Activated CD8-positive, alpha-beta memory T cell treated with anti-CD3 and anti-CD28 coated beads, Interleukin-2, amount 10 ng/mL, durations not matched to agents 7 days and 5 days (primary cell): Measurements from ENCODE around the gene TNFAIP2. TPM values are rescaled to one million over a fixed set of nuclear protein-coding genes. Genes with fewer than 3 reads are reported as not detected.

Source experiments
- ATAC-seq: fragments of 150-1000 bp; cut with Tn5 transposase; one replicate; pipeline ENCODE4 v1.10.0; 2021; ENCODE audit warnings: moderate library complexity
- CTCF ChIA-PET: fragments of 350-600 bp; sonication (Branson Sonifier 250); formaldehyde crosslinking; loops from one replicate; lab custom pipeline; 2021; ENCODE audit warnings: antibody characterized with exemption; lab: Charles Lee
- DNase-seq: peaks from one replicate; pipeline ENCODE4 v3.0.0-alpha.2; 2020
- H3K27ac Mint-ChIP-seq: one replicate; pipeline ENCODE4 v1.8.0; 2021; ENCODE audit warnings: mild to moderate bottlenecking, mixed read lengths
- H3K27me3 Mint-ChIP-seq: one replicate; pipeline ENCODE4 v1.8.0; 2021; ENCODE audit warnings: mixed read lengths
- H3K36me3 Mint-ChIP-seq: one replicate; pipeline ENCODE4 v1.8.0; 2021; ENCODE audit warnings: mild to moderate bottlenecking, mixed read lengths
- H3K4me1 Mint-ChIP-seq: one replicate; pipeline ENCODE4 v1.8.0; 2021; ENCODE audit warnings: mixed read lengths
- H3K4me3 Mint-ChIP-seq: one replicate; pipeline ENCODE4 v1.8.0; 2021; ENCODE audit warnings: mild to moderate bottlenecking, moderate library complexity, mixed read lengths
- H3K9me3 Mint-ChIP-seq: one replicate; pipeline ENCODE4 v1.8.0; 2022; ENCODE audit warnings: low read depth, mixed read lengths
- total RNA-seq, 2 experiments: library from RNA; stranded (reverse); gene quantifications; one replicate each; pipeline ENCODE4 v1.2.3, GENCODE V29; 2021

TNFAIP2 gene
- total RNA-seq, 2 experiments from 2014 or later, result 2.1 TPM; not detected in 1

DNA sequence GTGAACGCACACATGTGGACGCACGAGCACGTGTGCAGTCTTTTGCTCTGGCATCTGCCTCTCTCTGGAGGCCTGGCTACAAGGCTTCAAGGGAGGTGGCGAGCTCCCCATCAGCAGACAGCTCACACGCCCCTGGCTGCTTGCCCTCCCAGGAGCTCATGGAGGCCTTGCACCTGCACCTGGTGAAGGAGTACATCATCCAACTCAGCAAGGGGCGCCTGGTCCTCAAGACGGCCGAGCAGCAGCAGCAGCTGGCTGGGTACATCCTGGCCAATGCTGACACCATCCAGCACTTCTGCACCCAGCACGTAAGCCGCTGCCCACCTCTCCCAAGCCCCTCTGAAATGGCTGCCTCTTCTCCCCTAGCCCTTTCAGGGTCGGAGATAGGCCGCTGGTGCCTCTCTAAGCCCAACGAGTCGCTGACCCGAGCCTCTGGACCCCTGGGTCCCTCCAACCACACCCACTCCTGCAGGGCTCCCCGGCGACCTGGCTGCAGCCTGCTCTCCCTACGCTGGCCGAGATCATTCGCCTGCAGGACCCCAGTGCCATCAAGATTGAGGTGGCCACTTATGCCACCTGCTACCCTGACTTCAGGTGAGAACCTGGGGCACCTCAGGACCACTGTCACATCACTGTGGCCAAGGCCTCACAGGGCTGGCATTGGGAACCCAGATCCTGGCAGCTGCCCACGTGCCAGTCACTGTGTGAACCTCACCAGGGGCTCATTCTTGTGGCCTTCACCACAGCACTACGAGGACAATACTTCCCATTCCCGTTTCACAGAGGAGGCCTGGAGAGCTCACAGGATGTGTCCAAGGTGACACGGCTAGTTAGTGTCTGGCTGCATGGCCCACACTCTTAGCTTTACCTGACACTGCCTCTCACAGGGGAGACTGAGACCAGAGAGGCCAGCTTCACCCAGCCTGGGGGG is 10.2 kb downstream of the TNFAIP2 start:
- H3K4me3 Mint-ChIP-seq, result no peak overlapping the region
- CTCF ChIA-PET, result no interaction called here
- no peak for ATAC-seq
- no peak overlapping the region for H3K27ac Mint-ChIP-seq
- H3K4me1 Mint-ChIP-seq, result no peaks in the 10 kb centered on the region
- no peak for DNase-seq
- no peaks in the 10 kb centered on the region for H3K9me3 Mint-ChIP-seq
- no peaks in the 10 kb centered on the region for H3K27me3 Mint-ChIP-seq
- no peaks in the 10 kb centered on the region for H3K36me3 Mint-ChIP-seq

DNA sequence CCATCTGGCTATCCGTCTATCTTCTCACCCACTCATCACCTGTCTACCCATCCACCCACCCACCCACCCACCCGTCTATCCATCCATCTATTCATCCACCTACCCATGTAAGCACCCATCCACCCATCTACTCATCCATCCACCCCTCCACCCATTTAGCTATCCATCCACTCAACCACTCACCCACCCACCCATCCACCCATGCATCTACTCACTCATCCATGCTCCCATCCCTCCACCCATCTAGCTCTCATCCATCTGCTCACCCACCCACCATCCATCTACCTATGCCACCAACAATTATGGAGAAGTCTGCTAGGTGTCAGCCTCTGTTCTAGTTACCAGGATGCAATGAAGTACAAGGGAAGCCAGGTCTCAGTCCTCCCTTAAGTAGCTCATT is 11.1 kb downstream of the TNFAIP2 start:
- H3K27me3 Mint-ChIP-seq, result no peaks in the 10 kb centered on the region
- H3K36me3 Mint-ChIP-seq, result no peaks in the 10 kb centered on the region
- no peak overlapping the region for H3K27ac Mint-ChIP-seq
- H3K4me1 Mint-ChIP-seq, result no peaks in the 10 kb centered on the region
- no peak for DNase-seq
- H3K9me3 Mint-ChIP-seq, result no peaks in the 10 kb centered on the region
- no peak overlapping the region for H3K4me3 Mint-ChIP-seq
- CTCF ChIA-PET, result no interaction called here
- no peak for ATAC-seq

DNA sequence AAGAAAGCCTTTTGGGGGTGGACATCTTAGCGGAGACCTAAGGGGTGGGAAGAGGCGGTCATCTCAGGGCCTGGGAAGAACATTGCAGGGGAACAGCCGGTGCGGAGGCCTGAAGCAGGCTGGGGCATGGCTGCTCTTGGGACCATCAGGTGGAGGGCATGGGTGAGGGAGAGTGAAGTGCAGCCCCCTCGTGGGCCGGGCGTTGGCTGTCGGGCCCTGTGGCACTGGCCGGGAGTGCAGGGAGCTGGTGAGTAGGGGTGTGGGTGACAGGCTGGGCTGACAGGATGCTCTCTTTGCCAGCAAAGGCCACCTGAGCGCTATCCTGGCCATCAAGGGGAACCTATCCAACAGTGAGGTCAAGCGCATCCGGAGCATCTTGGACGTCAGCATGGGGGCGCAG is 11.7 kb downstream of the TNFAIP2 start:
- Mint-ChIP-seq H3K9me3 (no peaks in the 10 kb centered on the region), H3K27me3 (peaks cover 4% of the 10 kb centered on the region), H3K36me3 (no peaks in the 10 kb centered on the region), H3K27ac (no peak overlapping the region), H3K4me1 (no peaks in the 10 kb centered on the region), H3K4me3 (no peak overlapping the region)
- no peak for ATAC-seq
- DNase-seq, result no peak
- CTCF ChIA-PET, result no interaction called here

DNA sequence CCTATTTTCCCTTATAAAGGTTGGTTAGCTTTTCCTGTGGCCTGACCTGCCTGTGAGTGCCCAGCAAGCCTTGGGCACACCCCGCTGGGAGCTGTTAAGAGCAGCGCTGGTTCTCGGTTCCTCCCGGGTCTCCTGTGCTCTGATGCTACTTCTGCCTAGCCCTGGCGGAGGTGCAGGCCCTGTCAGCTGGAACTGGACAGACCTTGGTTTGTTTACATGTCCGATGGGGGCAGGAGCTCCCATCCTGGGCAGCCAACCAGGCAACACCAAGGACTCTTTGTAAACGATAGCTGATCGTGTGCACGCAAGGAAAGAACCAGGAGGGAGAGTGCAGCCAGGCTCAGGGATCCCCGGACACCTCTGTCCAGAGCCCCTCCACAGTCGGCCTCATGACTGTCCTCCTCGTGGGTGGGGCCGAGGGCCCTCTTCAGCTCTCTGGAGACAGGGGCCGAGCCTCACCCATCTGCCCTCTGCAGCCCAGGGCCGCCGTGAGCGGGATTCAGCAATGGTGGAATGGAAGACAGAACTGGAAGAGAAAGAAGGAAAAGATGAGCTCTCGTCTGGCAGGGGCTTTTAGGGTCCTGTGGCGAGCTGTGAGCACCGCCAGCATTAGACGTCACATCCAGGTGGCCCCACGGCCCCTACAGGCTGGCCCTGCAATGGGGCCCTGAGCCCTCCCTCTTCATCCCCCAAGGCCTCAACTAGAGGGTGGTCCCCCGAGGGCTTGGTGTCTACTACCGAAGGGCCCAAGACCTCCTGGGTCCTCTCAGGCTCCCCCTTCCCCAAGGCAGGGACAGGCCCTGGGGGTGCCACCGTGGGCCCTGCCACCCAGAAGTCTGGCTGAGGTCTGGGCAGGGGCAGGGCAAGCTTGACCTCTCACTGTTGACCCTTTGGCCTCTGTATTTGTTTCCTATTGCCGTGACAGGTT is 12.3 kb downstream of the TNFAIP2 start:
- CTCF ChIA-PET, result no interaction called here
- Mint-ChIP-seq H3K27ac (no peak overlapping the region), H3K9me3 (no peaks in the 10 kb centered on the region), H3K27me3 (peaks cover 6% of the 10 kb centered on the region), H3K36me3 (no peaks in the 10 kb centered on the region), H3K4me3 (no peak overlapping the region), H3K4me1 (no peaks in the 10 kb centered on the region)
- DNase-seq (no peak), ATAC-seq (no peak)

DNA sequence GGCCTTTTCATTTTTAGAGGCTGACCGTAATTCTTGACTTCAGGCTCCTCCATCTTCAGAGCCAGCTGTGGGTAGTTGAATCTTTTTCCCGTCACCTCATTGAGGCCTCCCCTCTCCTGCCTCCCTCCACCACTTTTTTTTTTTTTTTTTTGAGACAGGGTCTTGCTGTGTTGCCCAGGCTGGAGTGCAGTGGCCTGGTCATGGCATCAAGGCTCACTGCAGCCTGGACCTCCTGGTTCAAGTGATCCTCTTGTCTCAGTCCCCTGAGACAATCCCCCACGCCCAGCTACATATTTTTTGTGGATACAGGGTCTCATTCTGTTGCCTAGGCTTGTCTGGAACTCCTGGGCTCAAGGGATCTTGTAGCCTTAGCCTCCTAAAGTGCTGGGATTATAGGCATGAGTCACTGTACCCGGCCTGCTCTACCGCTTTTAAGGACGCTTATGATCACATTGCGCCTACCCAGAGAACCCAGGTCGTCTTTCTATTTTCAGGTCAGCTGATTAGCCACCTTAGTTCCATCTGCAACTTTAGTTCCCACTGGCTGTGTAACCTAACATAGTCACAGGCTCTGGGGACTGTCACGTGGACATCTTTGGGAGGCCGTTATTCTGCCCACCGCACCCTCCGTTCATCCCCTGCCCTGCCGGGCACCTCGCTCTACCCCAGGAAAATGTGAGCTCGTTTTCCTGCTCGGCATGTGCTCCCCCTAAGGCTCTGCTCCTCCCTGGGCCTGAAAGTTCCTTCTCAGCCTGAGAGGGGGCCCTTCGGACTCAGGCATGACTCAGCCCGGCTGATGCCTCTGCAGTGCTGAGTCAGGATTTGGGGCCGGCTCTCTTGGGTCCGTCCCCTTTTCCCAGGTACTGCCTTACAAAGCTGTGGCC is 13.4 kb downstream of the TNFAIP2 start:
- H3K9me3 Mint-ChIP-seq, result no peaks in the 10 kb centered on the region
- no peak overlapping the region for H3K4me3 Mint-ChIP-seq
- H3K27me3 Mint-ChIP-seq, result peaks cover 13% of the 10 kb centered on the region
- CTCF ChIA-PET, result interaction anchor here (0.9 kb wide), 1 partner anchor 32 kb away, joined by 3 read pairs; no protein-coding TSS in a partner anchor
- H3K27ac Mint-ChIP-seq, result no peak overlapping the region
- DNase-seq (no peak), ATAC-seq (no peak)
- no peaks in the 10 kb centered on the region for H3K4me1 Mint-ChIP-seq
- H3K36me3 Mint-ChIP-seq, result no peaks in the 10 kb centered on the region

DNA sequence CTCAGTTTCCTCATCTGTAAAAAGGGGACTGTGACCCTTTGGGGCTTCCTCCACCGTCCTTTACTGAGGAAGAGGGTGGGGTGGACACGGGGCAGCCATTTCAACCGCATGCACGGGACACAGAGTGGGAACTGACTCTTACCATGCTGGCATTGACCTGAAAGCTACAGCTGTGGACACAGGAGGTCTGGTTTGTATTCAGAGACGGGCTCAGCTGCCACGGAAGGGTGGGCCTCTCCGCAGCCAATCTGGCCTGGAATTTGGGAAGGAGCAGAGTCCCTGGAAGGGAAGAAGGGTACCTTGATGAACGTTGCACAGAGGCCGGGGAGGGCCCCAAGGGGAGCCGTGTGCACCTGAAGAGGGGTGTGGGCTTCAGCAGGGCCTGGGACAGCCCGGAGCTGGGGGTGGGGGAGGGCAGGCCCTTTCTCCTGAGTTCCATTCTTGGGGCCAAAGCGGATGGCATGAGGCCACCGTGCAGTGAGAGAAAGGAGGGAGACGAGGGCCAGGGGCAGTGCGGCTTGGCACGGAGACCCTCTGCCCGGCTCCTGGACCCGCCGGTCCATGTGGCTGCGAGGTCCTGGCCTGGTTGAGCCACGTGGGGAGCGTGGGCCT is 14.5 kb downstream of the TNFAIP2 start:
- H3K27me3 Mint-ChIP-seq, result peaks cover 23% of the 10 kb centered on the region
- H3K9me3 Mint-ChIP-seq, result no peaks in the 10 kb centered on the region
- no peaks in the 10 kb centered on the region for H3K4me1 Mint-ChIP-seq
- no peak overlapping the region for H3K27ac Mint-ChIP-seq
- CTCF ChIA-PET, result interaction anchor here (0.9 kb wide), 1 partner anchor 33 kb away, joined by 3 read pairs; no protein-coding TSS in a partner anchor
- DNase-seq (no peak), ATAC-seq (no peak)
- H3K4me3 Mint-ChIP-seq, result no peak overlapping the region
- no peaks in the 10 kb centered on the region for H3K36me3 Mint-ChIP-seq

DNA sequence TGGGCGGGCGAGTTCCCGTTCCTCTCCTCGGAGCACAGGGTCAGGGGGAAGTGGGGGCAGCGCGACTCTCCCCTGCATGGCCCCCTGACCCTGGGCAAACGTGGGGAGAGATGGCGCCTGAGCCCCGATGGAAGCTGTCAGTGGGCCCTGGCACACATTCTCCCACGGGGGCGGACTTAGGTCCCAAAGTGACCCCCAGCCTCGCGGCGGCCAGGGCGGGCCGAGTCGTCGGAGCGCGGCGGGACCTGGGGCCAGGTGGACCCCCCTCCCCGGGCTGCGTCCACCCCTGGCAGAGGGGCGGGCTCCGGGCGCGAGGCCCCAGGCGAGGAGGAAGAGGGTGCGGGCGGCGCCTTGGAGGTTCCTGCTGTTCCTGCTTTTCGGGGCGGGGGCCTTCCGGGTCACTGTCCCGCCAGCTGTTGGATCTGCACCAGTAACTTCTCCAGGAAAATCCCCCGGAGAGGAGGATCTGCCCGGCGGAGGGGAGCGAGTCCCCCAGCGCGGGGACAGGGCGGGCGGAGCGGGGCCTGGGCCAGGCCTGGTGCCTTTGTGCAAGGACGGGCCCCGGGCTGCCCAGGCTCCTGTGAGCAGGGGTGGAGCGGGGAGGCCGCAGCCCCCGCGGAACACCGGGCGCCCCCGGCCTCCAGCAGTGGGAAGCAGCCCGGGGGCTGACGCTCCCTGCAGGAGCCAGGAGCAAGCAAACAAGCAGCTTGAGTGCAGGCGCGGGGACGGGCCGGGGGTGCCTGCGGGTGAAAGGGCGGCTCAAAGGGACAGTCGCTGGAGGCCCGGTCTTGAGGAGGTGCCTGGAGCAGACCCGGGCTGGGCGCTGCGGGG is 15.3 kb downstream of the TNFAIP2 start:
- CTCF ChIA-PET, result no interaction called here
- ATAC-seq (no peak), DNase-seq (no peak)
- Mint-ChIP-seq H3K9me3 (no peaks in the 10 kb centered on the region), H3K36me3 (no peaks in the 10 kb centered on the region), H3K27ac (no peak overlapping the region), H3K4me1 (no peaks in the 10 kb centered on the region), H3K4me3 (no peak overlapping the region), H3K27me3 (peaks cover 29% of the 10 kb centered on the region)

DNA sequence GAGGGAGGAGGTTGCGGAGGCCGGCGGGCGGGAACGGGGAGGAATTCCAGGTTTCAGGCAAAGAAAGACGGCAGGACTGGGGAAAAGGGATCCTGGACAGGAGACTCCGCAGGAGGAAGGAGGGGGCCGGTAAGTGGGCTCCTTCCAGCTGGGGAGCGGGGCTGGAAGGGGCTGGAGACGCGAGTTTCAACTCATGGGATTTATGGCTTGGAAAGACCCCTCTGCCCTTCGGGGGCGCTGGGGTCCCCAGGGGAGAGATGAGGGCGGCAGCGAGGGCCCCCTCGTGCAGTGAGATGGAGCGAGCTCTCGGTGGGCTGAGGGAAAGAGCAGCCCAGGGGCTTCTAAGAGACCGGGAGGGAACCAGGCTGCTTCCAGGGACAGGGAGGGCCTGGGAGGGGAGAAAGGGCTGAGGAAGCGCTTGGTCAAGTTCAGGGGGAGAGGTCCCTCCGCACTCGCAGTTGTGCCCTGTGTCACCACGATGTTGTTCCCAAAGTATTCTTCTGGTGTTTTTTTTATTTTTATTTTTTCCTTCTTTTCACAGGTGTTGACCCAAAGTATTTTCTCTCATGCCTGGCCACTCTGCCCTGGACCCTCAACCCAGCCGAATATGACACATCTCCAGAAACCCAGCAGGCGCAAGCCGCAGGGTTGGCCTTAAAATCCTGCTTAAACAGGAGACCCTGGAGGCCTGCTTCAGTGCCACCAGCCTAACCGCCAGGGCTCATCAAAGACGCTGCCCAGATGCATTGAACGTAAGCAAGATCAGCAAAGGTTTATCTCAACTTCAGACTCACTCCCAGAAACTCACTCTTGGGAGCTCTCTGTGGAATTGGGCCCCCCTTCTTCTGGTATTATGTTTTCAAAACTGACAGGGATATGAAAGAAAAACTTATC is 16.1 kb downstream of the TNFAIP2 start:
- DNase-seq (no peak), ATAC-seq (no peak)
- H3K36me3 Mint-ChIP-seq, result no peaks in the 10 kb centered on the region
- no peaks in the 10 kb centered on the region for H3K9me3 Mint-ChIP-seq
- H3K27me3 Mint-ChIP-seq, result peaks cover 32% of the 10 kb centered on the region
- H3K4me3 Mint-ChIP-seq, result no peak overlapping the region
- no peak overlapping the region for H3K27ac Mint-ChIP-seq
- CTCF ChIA-PET, result no interaction called here
- H3K4me1 Mint-ChIP-seq, result no peaks in the 10 kb centered on the region

DNA sequence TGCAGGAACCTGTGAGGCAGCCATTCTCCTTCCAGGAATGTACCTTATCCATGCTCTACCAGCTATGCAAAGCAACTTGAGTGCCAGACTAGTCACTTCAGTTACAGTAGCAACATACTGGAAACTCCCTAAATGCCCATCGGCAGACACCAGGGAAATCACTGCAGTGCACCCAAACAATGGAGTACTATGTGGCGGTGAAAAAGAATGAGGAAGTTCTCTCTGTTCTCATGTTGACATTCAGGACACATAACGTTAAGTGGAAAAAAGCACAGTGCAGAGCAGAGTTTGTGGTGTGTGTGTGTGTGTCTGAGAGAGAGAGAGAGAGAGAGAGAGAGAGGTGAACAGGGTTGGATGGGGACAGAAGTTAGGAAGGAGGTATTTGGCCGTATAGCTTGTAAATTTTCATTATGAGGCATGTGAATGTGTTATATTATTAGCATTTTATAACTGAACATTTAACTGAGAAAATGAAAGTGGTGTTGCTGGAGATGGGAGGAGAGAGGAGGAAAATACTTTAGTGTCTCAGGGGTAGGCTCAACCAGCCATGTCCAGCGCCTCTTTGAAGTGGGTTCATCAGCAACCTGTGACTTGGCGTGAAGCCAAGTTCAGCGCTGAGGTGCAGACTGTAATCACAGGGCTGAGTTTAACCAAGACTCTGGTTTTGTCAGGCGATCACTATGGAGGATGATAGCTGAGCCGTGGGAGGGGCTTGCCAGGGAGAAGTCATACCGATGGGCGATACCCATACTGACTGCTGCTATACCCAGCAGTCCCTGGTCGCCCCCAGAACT is 17.3 kb downstream of the TNFAIP2 start:
- DNase-seq (no peak), ATAC-seq (no peak)
- CTCF ChIA-PET, result no interaction called here
- Mint-ChIP-seq H3K27me3 (peaks cover 34% of the 10 kb centered on the region), H3K27ac (no peak overlapping the region), H3K36me3 (no peaks in the 10 kb centered on the region), H3K4me3 (no peak overlapping the region), H3K4me1 (no peaks in the 10 kb centered on the region), H3K9me3 (no peaks in the 10 kb centered on the region)

DNA sequence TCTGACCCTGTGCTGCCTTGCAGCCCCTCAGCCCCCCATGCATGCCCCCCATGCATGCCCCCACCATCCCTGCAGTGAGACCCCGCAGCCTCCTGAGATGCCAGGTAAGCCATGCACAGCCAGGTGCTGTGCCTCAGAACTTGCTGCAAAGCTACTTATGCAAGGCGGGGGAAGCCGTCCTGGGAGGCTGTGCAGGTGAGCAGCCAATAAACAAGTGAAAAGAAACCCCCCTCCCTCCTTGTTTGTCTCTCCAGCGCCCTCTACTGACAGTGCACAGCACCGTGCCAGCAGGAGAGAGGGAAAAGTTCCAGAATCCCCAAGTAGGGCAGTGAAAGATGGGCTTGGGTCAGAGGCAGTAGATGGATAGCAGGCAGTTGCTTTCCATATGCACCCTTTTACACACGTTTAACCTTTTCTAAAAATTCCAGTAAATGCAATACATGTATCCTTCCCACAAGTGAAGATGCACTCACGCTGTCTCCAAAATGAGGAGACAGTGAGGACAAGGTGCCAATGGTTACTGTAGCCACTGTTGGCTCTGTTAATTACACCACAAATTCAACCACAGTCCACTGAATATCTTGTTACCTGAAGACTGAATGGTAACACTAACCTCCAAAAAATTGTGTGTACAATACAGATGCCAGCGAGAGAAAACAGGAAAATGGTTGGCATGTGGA is 18.0 kb downstream of the TNFAIP2 start:
- no peak for ATAC-seq
- DNase-seq, result peak; percentile 52
- CTCF ChIA-PET, result interaction anchor here (1.8 kb wide), 1 partner anchor 37 kb away, joined by 9 read pairs; no protein-coding TSS in a partner anchor
- no peaks in the 10 kb centered on the region for H3K36me3 Mint-ChIP-seq
- no peak overlapping the region for H3K4me3 Mint-ChIP-seq
- peaks cover 35% of the 10 kb centered on the region for H3K27me3 Mint-ChIP-seq
- H3K9me3 Mint-ChIP-seq, result no peaks in the 10 kb centered on the region
- H3K4me1 Mint-ChIP-seq, result no peaks in the 10 kb centered on the region
- H3K27ac Mint-ChIP-seq, result no peak overlapping the region
